NCI-H2196 (cell line): ENCODE results near the gene ADAMTS6.
"Not testable (repeated sequence)": the region's sequence is repeated elsewhere in the genome, so short reads cannot be mapped to it uniquely, and the experiment has no call there.

Experiments
- DNase-seq: peaks from one replicate; lab custom pipeline; 2025; ENCODE audit not compliant: unreplicated experiment; lab: John Stamatoyannopoulos, UW

ADAMTS6 gene

DNA sequence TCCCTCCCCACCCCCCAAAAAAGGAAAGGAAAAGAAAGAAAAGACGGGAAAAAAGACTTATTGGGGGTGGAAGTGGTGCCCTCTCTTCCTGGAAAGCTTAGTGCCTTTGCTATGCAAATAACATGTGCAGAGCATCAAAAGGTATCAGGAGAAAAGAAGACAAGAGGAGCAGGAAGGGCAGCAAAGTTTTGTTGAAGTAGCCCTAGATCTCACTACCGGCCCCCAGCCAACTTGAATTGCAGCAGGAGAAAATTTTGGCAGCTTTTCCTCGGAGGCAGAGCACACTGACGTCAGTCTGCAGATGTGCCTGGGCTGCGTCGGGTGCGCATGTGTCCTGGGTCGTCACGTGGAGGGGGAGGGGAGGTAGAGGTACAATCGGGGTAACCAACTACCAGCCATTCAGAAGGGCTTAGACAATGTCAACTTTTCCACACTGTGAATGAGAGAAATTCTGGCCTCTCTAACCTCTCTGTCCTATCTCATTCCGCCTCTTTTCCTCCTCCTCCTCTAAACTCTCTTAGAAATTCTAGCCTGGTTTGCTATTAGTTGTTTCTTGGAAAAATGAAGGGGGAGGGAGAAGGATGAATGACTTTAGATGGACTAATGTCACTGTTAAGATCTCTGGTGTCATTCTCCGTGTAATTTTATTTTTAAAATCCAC, at the start of gene ADAMTS6:
Gene ADAMTS6, minus strand, starts transcription at position 286 of the 661 bp plus-strand sequence. CDS start 8,247 bp downstream, outside the sequence.
- DNase-seq: peak; percentile 50

GRCh38 chr5:65530904-65531303, 49.2 kb upstream of the ADAMTS6 start:
- DNase-seq: no peak

GRCh38 chr5:65525726-65526125, 44.0 kb upstream of the ADAMTS6 start:
- no peak for DNase-seq

GRCh38 chr5:65512170-65512937, 30.6 kb upstream of the ADAMTS6 start:
- DNase-seq: no peak

- DNase-seq: no peak
These were observed 27.3 kb upstream of the ADAMTS6 start for GRCh38 chr5:65508978-65509377.

- DNase-seq: no peak
These were observed 25.2 kb upstream of the ADAMTS6 start for GRCh38 chr5:65506961-65507360.

DNA sequence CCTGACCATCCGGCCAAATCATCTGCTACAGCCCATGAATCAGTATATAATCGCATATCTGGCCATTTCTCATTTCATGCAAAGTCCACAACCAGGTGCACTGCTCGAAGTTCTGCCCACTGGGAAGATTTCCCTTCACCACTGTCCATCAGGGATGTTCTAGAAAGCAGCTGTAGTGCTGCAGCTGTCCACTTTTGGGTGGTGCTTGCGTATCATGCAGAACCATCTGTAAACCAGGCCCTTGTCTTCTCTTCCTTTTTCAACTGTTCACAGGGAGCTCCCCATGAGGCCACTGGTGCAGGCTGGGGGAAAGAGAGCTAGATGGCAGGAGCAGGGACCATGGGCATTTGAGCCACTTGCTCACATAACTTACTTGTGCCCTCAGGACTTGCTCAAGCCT, 7.4 kb upstream of the ADAMTS6 start:
- no peak for DNase-seq

DNA sequence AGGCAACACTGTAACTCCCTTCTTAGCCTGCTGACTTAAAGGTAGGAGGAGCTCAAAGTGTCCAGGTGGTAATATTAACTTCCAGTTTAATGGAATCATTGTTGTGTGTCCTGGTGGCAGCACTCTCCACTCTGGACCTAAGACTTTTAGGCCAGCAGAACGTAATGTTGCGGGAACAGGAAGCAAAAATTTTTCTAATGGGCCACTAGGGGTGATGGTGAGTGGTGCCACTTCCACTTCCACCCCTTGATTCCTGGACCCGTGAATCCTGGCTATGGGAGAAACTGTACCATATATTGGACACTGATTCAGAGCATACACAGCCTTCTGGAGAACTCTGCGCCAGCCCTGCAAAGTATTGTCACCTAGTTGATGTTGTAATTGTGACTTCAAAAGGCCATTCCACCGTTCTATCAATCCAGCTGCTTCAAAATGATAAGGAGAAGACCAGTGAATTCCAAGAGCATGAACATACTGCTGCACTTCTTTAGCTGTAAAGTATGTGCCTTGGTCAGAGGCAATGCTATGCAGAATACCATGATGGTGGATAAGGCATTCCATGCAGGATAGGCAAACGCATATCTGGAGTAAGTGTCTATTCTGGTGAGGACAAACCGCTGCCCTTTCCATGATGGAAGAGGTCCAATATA, 6.4 kb upstream of the ADAMTS6 start:
- DNase-seq: not testable (repeated sequence)

DNA sequence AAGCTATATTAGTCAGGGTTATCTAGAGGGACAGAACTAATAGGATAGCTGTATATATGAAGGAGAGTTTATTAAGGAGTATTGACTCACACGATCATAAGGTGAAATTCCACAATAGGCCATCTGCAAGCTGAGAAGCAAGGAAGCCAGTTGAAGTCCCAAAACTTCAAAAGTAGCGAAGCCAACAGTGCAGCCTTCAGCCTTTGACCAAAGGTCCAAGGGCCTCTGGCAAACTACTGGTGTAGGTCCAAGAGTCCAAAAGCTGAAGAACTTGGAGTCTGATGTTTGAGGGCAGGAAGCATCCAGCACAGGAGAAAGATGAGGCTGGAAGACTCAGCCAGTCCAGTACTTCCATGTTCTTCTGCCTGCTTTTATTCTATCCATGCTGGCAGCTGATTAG, 5.1 kb upstream of the ADAMTS6 start:
- not testable (repeated sequence) for DNase-seq

DNA sequence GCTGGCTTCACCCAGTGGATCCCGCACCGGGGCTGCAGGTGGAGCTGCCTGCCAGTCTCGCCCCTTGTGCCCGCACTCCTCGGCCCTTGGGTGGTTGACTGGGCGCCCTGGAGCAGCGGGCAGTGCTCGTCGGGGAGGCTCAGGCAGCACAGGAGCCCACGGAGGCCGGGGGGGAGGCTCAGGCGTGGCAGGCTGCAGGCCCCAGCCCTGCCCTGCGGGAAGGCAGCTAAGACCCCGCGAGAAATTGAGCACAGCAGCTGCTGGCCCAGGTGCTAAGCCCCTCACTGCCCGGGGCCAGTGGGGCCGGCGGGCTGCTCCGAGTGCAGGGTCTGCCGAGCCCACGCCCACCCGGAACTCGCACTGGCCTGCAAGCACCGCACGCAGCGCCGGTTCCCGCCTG, 3.7 kb upstream of the ADAMTS6 start:
- no peak for DNase-seq

- DNase-seq: peak; percentile 32
These were observed 2.0 kb upstream of the ADAMTS6 start for GRCh38 chr5:65483546-65484346.

- no peak for DNase-seq
These were observed 1.2 kb upstream of the ADAMTS6 start for GRCh38 chr5:65482736-65483545.

DNA sequence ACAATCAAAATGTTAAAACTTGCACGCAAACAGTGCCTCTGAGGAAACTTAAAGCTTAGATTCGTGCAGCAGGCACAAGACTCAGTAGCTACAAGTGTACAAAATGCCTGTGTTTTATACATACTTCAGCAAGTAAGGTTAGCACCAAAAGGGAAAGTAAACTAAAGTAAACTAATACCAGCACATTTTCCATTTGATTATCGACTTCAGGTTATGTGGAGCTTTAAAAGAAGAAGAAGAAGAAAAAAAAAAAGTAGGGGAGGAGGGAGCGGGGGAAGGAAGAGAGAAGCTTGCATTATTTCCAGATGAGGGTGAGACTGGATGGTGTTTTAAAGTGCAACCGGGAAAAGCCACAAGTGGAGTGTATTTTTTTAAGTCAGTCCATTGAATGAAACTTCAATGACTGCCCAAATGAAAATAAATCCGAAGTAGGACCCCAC, 596 bp upstream of the ADAMTS6 start:
- DNase-seq: no peak

DNA sequence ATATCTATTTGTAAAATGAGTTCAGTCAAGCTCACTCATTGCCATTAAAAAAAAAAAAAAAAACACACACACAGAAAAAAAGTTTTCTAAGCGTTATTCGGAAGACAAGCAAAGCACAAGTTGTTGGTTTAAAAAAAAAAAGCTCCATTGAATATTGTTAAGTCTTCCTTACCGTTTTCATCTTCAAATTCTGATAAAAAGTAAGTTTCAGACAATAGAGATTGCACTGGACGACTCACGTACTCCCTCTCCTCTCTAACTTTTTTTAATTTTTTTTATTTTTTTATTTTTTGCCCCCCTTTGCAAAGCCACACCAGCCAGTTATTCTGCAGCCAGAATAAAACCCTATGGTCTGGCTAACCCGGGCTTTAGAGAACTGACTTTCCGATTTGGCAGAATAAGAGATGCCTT, 544 bp downstream of the ADAMTS6 start:
- no peak for DNase-seq

DNA sequence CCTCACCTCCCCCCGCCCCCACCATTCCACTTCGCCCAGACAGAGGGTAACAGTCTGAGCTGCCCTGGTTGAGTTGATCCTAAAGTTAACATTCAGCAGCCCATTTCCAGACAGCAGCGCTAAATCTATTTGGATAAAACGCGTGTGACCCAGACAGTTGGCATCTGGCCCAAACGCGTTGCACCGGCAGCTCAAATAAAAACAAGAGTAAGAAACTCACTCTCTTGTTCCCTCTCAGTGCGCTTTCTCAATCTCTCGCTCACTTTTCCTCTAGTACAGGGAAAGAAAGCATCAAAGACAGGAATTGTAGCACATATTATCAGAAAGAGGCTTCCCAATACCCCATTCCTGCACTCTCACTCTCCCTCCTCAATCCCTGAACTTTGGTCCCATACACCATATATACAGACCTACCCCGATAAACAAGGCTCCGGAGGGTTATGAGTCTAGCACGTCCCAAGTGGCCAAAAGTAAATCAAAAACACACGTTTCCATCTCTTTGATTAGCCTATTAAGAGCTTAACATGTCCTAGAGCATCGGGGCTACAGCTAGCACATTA, 1.3 kb downstream of the ADAMTS6 start:
- no peak for DNase-seq

DNA sequence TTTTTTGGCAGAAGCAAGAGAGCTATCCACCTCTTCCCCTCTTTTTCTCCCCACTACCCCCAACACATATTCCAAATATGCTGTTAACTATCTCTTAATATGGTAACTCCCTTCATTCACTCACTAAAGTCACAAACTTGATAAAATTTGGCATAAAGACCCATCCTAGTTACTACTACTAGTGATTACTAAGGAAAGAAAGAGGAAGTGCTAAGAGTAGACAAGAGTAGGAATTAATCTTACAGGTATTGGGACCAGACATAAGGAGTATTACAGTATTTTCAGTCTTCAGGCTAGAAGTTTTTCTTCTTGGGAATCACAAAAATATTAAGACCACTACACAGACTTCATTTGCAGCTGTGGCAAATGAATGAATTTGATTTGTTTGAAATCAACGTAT, 2.2 kb downstream of the ADAMTS6 start:
- DNase-seq: no peak

- DNase-seq: no peak
These were observed 3.4 kb downstream of the ADAMTS6 start for GRCh38 chr5:65478336-65478735.

DNA sequence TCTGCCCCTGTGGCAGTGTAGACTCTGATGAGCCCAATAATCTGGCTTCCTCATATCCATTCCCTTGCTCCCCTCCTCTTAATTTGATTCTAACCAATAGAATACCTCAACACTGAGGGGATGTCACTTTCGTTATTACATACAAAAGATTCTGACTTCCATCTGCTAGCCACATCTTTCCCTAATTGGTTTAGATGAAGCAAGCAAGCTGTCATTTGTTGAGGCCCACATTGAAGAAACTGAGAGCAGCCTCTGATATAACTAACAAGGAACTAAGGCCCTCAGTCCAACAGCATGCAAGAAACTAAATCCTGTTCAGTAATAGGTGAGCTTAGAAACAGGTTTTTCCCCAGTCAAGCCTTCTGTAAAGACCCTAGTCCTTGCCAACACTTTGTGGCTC, 5.8 kb downstream of the ADAMTS6 start:
- DNase-seq: no peak

DNA sequence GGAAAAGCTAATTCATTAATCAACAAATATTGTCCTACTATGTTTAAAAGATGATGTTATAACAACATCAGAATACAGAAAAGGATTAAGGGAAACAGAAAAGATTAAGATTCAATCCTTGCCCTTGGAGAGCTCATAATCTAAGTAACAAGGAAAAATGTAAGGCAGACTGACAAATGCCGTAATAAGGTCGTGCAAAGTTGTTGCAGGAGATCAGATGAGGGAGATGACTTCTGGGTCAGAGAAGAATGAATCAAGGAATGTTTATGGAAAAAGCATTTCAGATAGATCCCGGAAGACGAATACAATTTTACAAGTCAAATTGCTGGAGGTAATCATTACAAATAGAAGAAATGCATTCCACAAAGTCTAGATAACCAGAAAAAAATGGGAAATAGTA, 6.4 kb downstream of the ADAMTS6 start:
- no peak for DNase-seq

- DNase-seq: no peak
These were observed 7.5 kb downstream of the ADAMTS6 start for GRCh38 chr5:65474130-65474711.
